SK-N-SH (cell line): ENCODE data around the gene MOV10L1. TPM values are rescaled to one million over a fixed set of nuclear protein-coding genes. Genes with fewer than 3 reads are reported as not detected.

Experiments
- CTCF ChIA-PET: fragments of 300-600, 350-600 bp; formaldehyde crosslinking; extraction: SDS; loops from one replicate; lab custom pipeline; 2021; lab: Yijun Ruan, JAX
- POLR2A ChIA-PET: fragments of 350-600 bp; sonication (Branson Sonifier 250); formaldehyde crosslinking; extraction: SDS; loops from one replicate; lab custom pipeline; 2020; ENCODE audit warnings: antibody characterized with exemption, inconsistent platforms; lab: Yijun Ruan, JAX
- DNase-seq: peaks from one replicate; pipeline ENCODE4 v3.0.0; 2012
- H2AFZ ChIP-seq: fragments of 200-600 bp; sonication (generic); 2 replicates; pipeline ENCODE4 v1.8.1; 2016; ENCODE audit warnings: antibody characterized with exemption, mild to moderate bottlenecking, low read depth
- H3F3A ChIP-seq: fragments of 200-600 bp; sonication (generic); replicated peaks from 2 replicates; pipeline ENCODE3; 2016; ENCODE audit warnings: antibody characterized with exemption, mild to moderate bottlenecking; ENCODE audit not compliant: insufficient read depth
- H3K27ac ChIP-seq, 2 experiments: fragments of 200-500 bp in 1 of 2; fragments of 200-600 bp in 1 of 2; sonication (Bioruptor generic) in 1 of 2; sonication (generic), shearing (Covaris generic) in 1 of 2; 2 replicates each; pipeline versions ENCODE4 v1.5.1 to v1.6.1; 2014 to 2016; ENCODE audit warnings: low read depth in 2 of 2, inconsistent platforms in 1 of 2, low read length in 1 of 2, mild to moderate bottlenecking in 1 of 2, mixed read lengths in 1 of 2
- H3K27me3 ChIP-seq: fragments of 200-600 bp; sonication (generic), shearing (Covaris generic); 2 replicates; pipeline ENCODE4 v1.6.1; 2016; ENCODE audit warnings: mixed run types; ENCODE audit not compliant: insufficient read depth
- H3K36me3 ChIP-seq, 2 experiments: fragments of 200-500 bp in 1 of 2; fragments of 200-600 bp in 1 of 2; sonication (Bioruptor generic) in 1 of 2; sonication (generic) in 1 of 2; replicated peaks in 1 of 2; 2 replicates each; pipeline versions ENCODE3 to v1.5.1; 2014 to 2016; ENCODE audit warnings: low read length in 1 of 2, mild to moderate bottlenecking in 1 of 2; ENCODE audit not compliant: insufficient read depth in 2 of 2, control insufficient read depth in 1 of 2
- H3K4me1 ChIP-seq, 2 experiments: fragments of 200-500 bp in 1 of 2; fragments of 200-600 bp in 1 of 2; sonication (Bioruptor generic) in 1 of 2; sonication (generic), shearing (Covaris generic) in 1 of 2; 2 replicates each; pipeline versions ENCODE4 v1.5.1 to v1.6.1; 2014 to 2016; ENCODE audit warnings: low read depth in 1 of 2, low read length in 1 of 2, mixed run types in 1 of 2; ENCODE audit not compliant: insufficient read depth in 2 of 2, control insufficient read depth in 1 of 2
- H3K4me2 ChIP-seq: fragments of 200-600 bp; sonication (generic), shearing (Covaris generic); 2 replicates; pipeline ENCODE4 v1.6.1; 2017; ENCODE audit warnings: mixed run types
- H3K4me3 ChIP-seq, 2 experiments: fragments of 200-500 bp in 1 of 2; fragments of 200-600 bp in 1 of 2; sonication (Bioruptor generic) in 1 of 2; sonication (generic), shearing (Covaris generic) in 1 of 2; 2 replicates each; pipeline versions ENCODE4 v1.5.1 to v1.8.1; 2014 to 2016; ENCODE audit warnings: low read depth in 2 of 2, inconsistent platforms in 1 of 2, low read length in 1 of 2, mild to moderate bottlenecking in 1 of 2, mixed read lengths in 1 of 2, moderate library complexity in 1 of 2
- H3K79me2 ChIP-seq: fragments of 200-600 bp; sonication (generic); 2 replicates; pipeline ENCODE4 v1.8.1; 2017; ENCODE audit warnings: mild to moderate bottlenecking; ENCODE audit not compliant: insufficient read depth
- H3K9ac ChIP-seq: fragments of 200-600 bp; sonication (generic); 2 replicates; pipeline ENCODE4 v1.6.1; 2017; ENCODE audit warnings: mixed run types
- H3K9me2 ChIP-seq: fragments of 200-600 bp; sonication (generic); 2 replicates; pipeline ENCODE4 v1.6.1; 2017; ENCODE audit warnings: mixed run types
- H3K9me3 ChIP-seq: fragments of 200-600 bp; sonication (generic); 2 replicates; pipeline ENCODE4 v1.6.1; 2017; ENCODE audit warnings: mixed run types, mild to moderate bottlenecking, moderate library complexity
- H4K20me1 ChIP-seq: fragments of 200-600 bp; sonication (generic); 2 replicates; pipeline ENCODE4 v1.6.1; 2017; ENCODE audit warnings: mild to moderate bottlenecking, mixed run types; ENCODE audit not compliant: insufficient read depth
- ELF1 ChIP-seq: IDR thresholded peaks from 2 replicates; pipeline ENCODE4 v1.4.0; 2012
- EP300 ChIP-seq, 2 experiments: IDR thresholded peaks; 2 replicates each; pipeline versions ENCODE4 v1.4.0 to v1.6.1; 2012; ENCODE audit warnings: borderline replicate concordance in 1 of 2, low read depth in 1 of 2, low read length in 1 of 2
- FOSL2 ChIP-seq: IDR thresholded peaks from 2 replicates; pipeline ENCODE4 v1.4.0; 2012; ENCODE audit warnings: low read depth, mild to moderate bottlenecking, moderate library complexity, borderline replicate concordance
- FOXM1 ChIP-seq: IDR thresholded peaks from 2 replicates; pipeline ENCODE4 v1.4.0; 2012; ENCODE audit warnings: low read depth, mild to moderate bottlenecking
- JUND ChIP-seq: IDR thresholded peaks from 2 replicates; pipeline ENCODE4 v1.4.0; 2012
- MEF2A ChIP-seq: IDR thresholded peaks from 2 replicates; pipeline ENCODE4 v1.4.0; 2012; ENCODE audit warnings: low read depth, borderline replicate concordance
- NRF1 ChIP-seq: IDR thresholded peaks from 2 replicates; pipeline ENCODE4 v1.6.1; 2012; ENCODE audit warnings: low read depth, mild to moderate bottlenecking, low read length
- POLR2AphosphoS5 ChIP-seq: IDR thresholded peaks from 2 replicates; pipeline ENCODE4 v1.6.1; 2012; ENCODE audit warnings: low read depth, low read length
- RAD21 ChIP-seq: IDR thresholded peaks from 2 replicates; pipeline ENCODE4 v1.6.1; 2012; ENCODE audit warnings: mild to moderate bottlenecking, low read length
- RFX5 ChIP-seq: IDR thresholded peaks from 2 replicates; pipeline ENCODE4 v1.6.1; 2012; ENCODE audit warnings: mild to moderate bottlenecking, improper control_type of control experiment, low read length
- RXRA ChIP-seq: IDR thresholded peaks from 2 replicates; pipeline ENCODE4 v1.4.0; 2012; ENCODE audit warnings: low read depth, mild to moderate bottlenecking, borderline replicate concordance
- TAF1 ChIP-seq: IDR thresholded peaks from 2 replicates; pipeline ENCODE4 v1.6.1; 2012; ENCODE audit warnings: low read depth, mild to moderate bottlenecking, low read length, moderate library complexity, borderline replicate concordance
- TEAD4 ChIP-seq: IDR thresholded peaks from 2 replicates; pipeline ENCODE4 v1.4.0; 2012; ENCODE audit warnings: mild to moderate bottlenecking, borderline replicate concordance; ENCODE audit not compliant: insufficient read depth
- YY1 ChIP-seq: IDR thresholded peaks from 2 replicates; pipeline ENCODE4 v1.4.0; 2012; ENCODE audit warnings: low read depth, mild to moderate bottlenecking
- WGBS: methylation state at CpG from one replicate; pipeline ENCODE4 v1.1.6; 2017; ENCODE audit warnings: low lambda C conversion rate; 5-methylcytosine and 5-hydroxymethylcytosine counted together
- polyA plus RNA-seq, 3 experiments: library from polyadenylated mRNA; depleted of rRNA; stranded (reverse); fragments of >200 nt; gene quantifications; 2 replicates each; pipeline ENCODE4 v1.2.3, GENCODE V29; 2012
- TF ChIP-seq, protein P1 (sequence below): IDR thresholded peaks from 2 replicates; pipeline ENCODE4 v1.4.0; 2012; ENCODE audit warnings: low read depth
- TF ChIP-seq, protein P2 (sequence below): IDR thresholded peaks from 2 replicates; pipeline ENCODE4 v1.4.0; 2012; ENCODE audit warnings: low read depth, borderline replicate concordance
- TF ChIP-seq, protein P3 (sequence below): IDR thresholded peaks from 2 replicates; pipeline ENCODE4 v1.4.0; 2012; ENCODE audit warnings: low read depth, borderline replicate concordance
- TF ChIP-seq, protein P4 (sequence below): fragments of 150-350 bp; IDR thresholded peaks from 2 replicates; pipeline ENCODE4 v1.6.1; 2017; ENCODE audit warnings: antibody characterized with exemption, low read length, low read depth, borderline replicate concordance
- TF ChIP-seq, protein P5 (sequence below): fragments of 200-600 bp; sonication (generic); IDR thresholded peaks from 2 replicates; pipeline ENCODE4 v1.6.1; 2017; ENCODE audit warnings: antibody characterized with exemption, mild to moderate bottlenecking, moderate library complexity

The MOV10L1 gene
- polyA plus RNA-seq, 1 of the 3 experiments (the other 2 are of a cell fraction), result 2.1 TPM

DNA sequence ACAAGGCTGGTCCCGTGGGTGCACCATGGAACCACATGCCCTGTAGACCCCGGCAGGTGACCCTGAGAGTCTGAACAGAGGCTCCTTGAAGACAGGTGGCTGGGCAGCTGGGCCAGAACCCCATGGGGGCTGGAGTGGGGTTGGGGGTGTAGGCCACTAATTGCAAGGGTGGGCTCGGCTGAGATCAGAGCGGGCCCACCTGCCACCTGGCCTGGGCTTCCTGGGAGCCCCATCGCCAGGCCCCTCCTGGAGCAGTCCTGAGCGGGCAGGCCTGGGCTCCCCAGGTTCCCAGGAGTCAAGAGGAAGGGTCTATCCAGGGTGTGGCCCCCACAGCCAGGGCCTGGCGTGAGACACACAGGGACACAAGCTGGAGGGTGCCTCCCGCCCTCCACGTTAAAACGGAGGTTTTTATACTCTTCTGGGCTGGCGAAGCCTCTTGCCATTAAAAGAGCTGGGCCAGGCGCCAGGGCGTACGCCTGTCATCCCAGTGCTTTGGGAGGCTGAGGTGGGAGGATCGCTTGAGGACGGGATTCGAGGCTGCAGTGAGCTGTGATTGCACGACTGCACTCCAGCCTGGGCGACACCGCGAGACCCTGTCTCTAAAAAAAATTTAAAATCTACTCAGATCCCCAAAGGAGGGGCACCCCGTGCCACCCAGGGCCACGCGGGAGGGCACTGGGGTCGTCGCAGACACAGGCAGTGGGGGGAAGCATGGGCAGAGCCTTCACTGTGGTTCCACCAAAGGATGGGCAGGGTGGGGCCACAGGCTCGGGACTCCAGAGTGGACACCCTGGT lies 91.1 kb downstream of the MOV10L1 start:
- POLR2A ChIA-PET, result no interaction called here

More for the DNA sequence above, 91.1 kb downstream of the MOV10L1 start:
- no peaks in the 10 kb centered on the region for H3K9me3 ChIP-seq
- no peaks in the 10 kb centered on the region for H3K27me3 ChIP-seq
- no peak for DNase-seq
- H3K27ac ChIP-seq, result no peak overlapping the region
- H3K79me2 ChIP-seq, result no peaks in the 10 kb centered on the region
- no peaks in the 10 kb centered on the region for H3K36me3 ChIP-seq
- no peaks in the 10 kb centered on the region for H3K9me2 ChIP-seq
- no peaks in the 10 kb centered on the region for H3F3A ChIP-seq
- TF ChIP-seq FOXM1 (no peak), RXRA (no peak), TAF1 (no peak), ELF1 (no peak), POLR2AphosphoS5 (no peak), FOSL2 (no peak), TEAD4 (no peak), YY1 (no peak), NRF1 (no peak), RAD21 (no peak), EP300 (IDR thresholded peaks at IDR 0.05; ENCODE audit: borderline replicate concordance in 1 of 2, low read depth in 1 of 2, low read length in 1 of 2) (no peak), JUND (no peak), MEF2A (no peak), RFX5 (no peak)
- TF ChIP-seq, protein P1, sequence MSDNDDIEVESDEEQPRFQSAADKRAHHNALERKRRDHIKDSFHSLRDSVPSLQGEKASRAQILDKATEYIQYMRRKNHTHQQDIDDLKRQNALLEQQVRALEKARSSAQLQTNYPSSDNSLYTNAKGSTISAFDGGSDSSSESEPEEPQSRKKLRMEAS, result no peak
- TF ChIP-seq, protein P2, sequence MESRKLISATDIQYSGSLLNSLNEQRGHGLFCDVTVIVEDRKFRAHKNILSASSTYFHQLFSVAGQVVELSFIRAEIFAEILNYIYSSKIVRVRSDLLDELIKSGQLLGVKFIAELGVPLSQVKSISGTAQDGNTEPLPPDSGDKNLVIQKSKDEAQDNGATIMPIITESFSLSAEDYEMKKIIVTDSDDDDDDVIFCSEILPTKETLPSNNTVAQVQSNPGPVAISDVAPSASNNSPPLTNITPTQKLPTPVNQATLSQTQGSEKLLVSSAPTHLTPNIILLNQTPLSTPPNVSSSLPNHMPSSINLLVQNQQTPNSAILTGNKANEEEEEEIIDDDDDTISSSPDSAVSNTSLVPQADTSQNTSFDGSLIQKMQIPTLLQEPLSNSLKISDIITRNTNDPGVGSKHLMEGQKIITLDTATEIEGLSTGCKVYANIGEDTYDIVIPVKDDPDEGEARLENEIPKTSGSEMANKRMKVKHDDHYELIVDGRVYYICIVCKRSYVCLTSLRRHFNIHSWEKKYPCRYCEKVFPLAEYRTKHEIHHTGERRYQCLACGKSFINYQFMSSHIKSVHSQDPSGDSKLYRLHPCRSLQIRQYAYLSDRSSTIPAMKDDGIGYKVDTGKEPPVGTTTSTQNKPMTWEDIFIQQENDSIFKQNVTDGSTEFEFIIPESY, result no peak
- TF ChIP-seq, protein P3, sequence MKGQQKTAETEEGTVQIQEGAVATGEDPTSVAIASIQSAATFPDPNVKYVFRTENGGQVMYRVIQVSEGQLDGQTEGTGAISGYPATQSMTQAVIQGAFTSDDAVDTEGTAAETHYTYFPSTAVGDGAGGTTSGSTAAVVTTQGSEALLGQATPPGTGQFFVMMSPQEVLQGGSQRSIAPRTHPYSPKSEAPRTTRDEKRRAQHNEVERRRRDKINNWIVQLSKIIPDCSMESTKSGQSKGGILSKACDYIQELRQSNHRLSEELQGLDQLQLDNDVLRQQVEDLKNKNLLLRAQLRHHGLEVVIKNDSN, result no peak
- TF ChIP-seq, protein P4, sequence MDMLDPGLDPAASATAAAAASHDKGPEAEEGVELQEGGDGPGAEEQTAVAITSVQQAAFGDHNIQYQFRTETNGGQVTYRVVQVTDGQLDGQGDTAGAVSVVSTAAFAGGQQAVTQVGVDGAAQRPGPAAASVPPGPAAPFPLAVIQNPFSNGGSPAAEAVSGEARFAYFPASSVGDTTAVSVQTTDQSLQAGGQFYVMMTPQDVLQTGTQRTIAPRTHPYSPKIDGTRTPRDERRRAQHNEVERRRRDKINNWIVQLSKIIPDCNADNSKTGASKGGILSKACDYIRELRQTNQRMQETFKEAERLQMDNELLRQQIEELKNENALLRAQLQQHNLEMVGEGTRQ, result no peak
- TF ChIP-seq, protein P5, sequence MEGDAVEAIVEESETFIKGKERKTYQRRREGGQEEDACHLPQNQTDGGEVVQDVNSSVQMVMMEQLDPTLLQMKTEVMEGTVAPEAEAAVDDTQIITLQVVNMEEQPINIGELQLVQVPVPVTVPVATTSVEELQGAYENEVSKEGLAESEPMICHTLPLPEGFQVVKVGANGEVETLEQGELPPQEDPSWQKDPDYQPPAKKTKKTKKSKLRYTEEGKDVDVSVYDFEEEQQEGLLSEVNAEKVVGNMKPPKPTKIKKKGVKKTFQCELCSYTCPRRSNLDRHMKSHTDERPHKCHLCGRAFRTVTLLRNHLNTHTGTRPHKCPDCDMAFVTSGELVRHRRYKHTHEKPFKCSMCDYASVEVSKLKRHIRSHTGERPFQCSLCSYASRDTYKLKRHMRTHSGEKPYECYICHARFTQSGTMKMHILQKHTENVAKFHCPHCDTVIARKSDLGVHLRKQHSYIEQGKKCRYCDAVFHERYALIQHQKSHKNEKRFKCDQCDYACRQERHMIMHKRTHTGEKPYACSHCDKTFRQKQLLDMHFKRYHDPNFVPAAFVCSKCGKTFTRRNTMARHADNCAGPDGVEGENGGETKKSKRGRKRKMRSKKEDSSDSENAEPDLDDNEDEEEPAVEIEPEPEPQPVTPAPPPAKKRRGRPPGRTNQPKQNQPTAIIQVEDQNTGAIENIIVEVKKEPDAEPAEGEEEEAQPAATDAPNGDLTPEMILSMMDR, result no peak
- no peaks in the 10 kb centered on the region for H4K20me1 ChIP-seq
- 95% methylated on average over 19 of the region's 27 CpGs for WGBS
- CTCF ChIA-PET, result interaction anchor here (1.2 kb wide), 1 partner anchor 10 kb away, joined by 3 read pairs; the partner anchor contains the start of gene PANX2
- no peak overlapping the region for H3K4me3 ChIP-seq
- H3K4me2 ChIP-seq, result no peak overlapping the region
- H3K4me1 ChIP-seq, result peaks cover 0 to 15% of the 10 kb centered on the region in 2 experiments; a peak in 1 of 4 replicates
- H3K9ac ChIP-seq, result no peak overlapping the region
- no peak overlapping the region for H2AFZ ChIP-seq
